Gastrocnemius medialis (tissue), 4 donors: ENCODE measurements around the gene CABP7.

ENCODE experiments used
- CTCF ChIP-seq, 5 experiments: fragments of 450-650 bp in 3 of 5; fragments of 200-600 bp in 2 of 5; sonication (generic) in 2 of 5; IDR thresholded peaks in 4 of 5; conservative IDR thresholded peaks in 1 of 5; 1 replicate in 4 of 5; 2 replicates in 1 of 5; pipeline ENCODE4 v1.5.1; 2016 to 2019; ENCODE audit warnings: antibody characterized with exemption in 5 of 5, mild to moderate bottlenecking in 3 of 5, moderate library complexity in 3 of 5
- POLR2A ChIP-seq, 2 donors: fragments of 450-650 bp; IDR thresholded peaks; one replicate each; pipeline ENCODE4 v1.6.1; 2017; ENCODE audit warnings: antibody characterized with exemption in 2 of 2, mild to moderate bottlenecking in 2 of 2, moderate library complexity in 2 of 2

- TF ChIP-seq POLR2A (IDR thresholded peaks at IDR 0.05) (no peak), CTCF (IDR thresholded peaks at IDR 0.05 in 4 of 5, conservative IDR thresholded peaks at IDR 0.05 in 1 of 5) (no peak)
Measured at GRCh38 chr22:29780220-29780619, 60.4 kb downstream of the CABP7 start.
